NCI-H2196 (cell line): ENCODE measurements around the gene PCDHA8.
"Not testable (repeated sequence)": the region's sequence is repeated elsewhere in the genome, so short reads cannot be mapped to it uniquely, and the experiment has no call there.

ENCODE experiments used
- DNase-seq: peaks from one replicate; lab custom pipeline; 2025; ENCODE audit not compliant: unreplicated experiment; lab: John Stamatoyannopoulos, UW

PCDHA8 gene

GRCh38 chr5:140870221-140871201, 29.5 kb downstream of the PCDHA8 start:
- DNase-seq = no peak

GRCh38 chr5:140875085-140876065, 34.4 kb downstream of the PCDHA8 start, which contains the start of gene PCDHA12:
PCDHA12 (plus strand) TSS chr5:140875308; CDS start chr5:140875473, 165 bp downstream.
- DNase-seq = peak; percentile 78

DNA sequence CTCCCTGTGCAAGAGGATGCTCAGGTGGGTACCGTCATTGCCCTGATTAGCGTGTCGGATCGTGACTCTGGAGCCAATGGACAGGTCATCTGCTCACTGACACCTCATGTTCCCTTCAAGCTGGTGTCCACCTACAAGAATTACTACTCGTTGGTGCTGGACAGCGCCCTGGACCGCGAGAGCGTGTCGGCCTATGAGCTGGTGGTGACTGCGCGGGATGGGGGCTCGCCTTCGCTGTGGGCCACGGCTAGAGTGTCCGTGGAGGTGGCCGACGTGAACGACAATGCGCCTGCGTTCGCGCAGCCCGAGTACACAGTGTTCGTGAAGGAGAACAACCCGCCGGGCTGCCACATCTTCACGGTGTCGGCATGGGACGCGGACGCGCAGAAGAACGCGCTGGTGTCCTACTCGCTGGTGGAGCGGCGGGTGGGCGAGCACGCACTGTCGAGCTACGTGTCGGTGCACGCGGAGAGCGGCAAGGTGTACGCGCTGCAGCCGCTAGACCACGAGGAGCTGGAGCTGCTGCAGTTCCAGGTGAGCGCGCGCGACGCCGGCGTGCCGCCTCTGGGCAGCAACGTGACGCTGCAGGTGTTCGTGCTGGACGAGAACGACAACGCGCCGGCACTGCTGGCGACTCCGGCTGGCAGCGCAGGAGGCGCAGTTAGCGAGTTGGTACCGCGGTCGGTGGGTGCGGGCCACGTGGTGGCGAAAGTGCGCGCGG, 35.7 kb downstream of the PCDHA8 start:
- not testable (repeated sequence) for DNase-seq

DNA sequence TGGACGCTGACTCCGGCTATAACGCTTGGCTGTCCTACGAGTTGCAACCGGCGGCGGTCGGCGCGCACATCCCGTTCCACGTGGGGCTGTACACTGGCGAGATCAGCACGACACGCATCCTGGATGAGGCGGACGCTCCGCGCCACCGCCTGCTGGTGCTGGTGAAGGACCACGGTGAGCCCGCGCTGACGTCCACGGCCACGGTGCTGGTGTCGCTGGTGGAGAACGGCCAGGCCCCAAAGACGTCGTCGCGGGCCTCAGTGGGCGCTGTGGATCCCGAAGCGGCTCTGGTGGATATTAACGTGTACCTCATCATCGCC, 36.2 kb downstream of the PCDHA8 start:
- no peak for DNase-seq

DNA sequence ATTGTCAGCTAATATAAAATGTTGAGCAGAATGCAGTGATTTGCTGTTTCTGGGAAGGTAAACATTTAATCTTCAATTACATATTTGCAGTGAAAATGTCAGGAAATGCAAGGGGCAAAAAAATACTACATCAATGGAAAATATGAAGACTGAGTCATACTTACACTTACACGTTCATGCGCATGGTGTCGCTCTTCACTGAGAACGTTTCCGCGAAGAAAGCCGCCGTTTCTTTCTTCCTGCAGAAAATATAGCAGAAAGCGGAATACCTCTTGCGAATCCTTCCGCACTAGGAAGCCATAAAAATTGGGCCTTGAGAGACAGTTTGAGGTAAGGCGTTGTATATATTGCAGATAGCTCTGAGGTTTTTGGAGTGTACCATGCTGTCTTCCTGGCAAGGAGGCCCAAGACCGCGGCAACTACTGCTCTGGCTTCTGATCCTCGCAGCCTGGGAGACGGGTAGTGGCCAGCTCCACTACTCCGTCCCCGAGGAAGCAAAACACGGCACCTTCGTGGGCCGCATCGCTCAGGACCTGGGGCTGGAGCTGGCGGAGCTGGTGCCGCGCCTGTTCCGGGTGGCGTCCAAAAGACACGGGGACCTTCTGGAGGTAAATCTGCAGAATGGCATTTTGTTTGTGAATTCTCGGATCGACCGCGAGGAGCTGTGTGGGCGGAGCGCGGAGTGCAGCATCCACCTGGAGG, 41.1 kb downstream of the PCDHA8 start, which contains the start of gene PCDHA13:
Gene PCDHA13, plus strand, starts transcription at position 236 of the 702 bp plus-strand sequence. Its CDS starts 145 bp downstream, at position 381.
- DNase-seq = no peak

DNA sequence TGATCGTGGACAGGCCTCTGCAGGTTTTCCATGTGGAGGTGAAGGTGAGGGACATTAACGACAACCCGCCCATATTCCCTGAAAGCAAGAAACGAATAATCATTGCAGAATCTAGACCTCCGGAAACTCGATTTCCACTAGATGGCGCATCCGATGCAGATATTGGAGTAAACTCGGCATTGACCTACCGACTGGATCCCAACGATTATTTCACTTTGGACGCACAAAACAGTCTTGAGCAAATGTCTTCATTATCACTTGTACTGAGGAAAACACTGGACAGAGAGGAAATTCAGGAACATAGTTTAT, 41.6 kb downstream of the PCDHA8 start:
- no peak for DNase-seq

GRCh38 chr5:140883373-140883772, 42.4 kb downstream of the PCDHA8 start:
- DNase-seq = no peak

- DNase-seq = no peak
Observed at GRCh38 chr5:140883927-140884697, 43.1 kb downstream of the PCDHA8 start.
